Kidney (tissue), 14 donors: ENCODE results near the gene CYP39A1. TPM values are rescaled to one million over a fixed set of nuclear protein-coding genes. Genes with fewer than 3 reads are reported as not detected.

Experiments used
- DNase-seq, 5 donors: peaks; one replicate each; pipeline ENCODE4 v3.0.0-alpha.2; 2013 to 2020
- FAIRE-seq: peaks from 2 replicates; lab custom pipeline; 2012; peaks lifted over from hg19 to GRCh38; lab: Jason Lieb, UNC
- H3K27ac ChIP-seq, 2 donors: one replicate each; pipeline ENCODE4 v1.7.0; 2013; ENCODE audit warnings: low read depth in 2 of 2, low read length in 2 of 2, inconsistent platforms in 1 of 2
- H3K27me3 ChIP-seq: one replicate; pipeline ENCODE4 v1.7.1; 2013; ENCODE audit warnings: low read length, inconsistent platforms; ENCODE audit not compliant: control insufficient read depth, insufficient read depth
- H3K36me3 ChIP-seq, 3 donors: one replicate each; pipeline versions ENCODE4 v1.7.0 to v1.7.1; 2013; ENCODE audit warnings: low read length in 3 of 3, control low read depth in 1 of 3, inconsistent platforms in 1 of 3; ENCODE audit not compliant: insufficient read depth in 3 of 3, control insufficient read depth in 2 of 3
- H3K4me1 ChIP-seq, 3 donors: one replicate each; pipeline versions ENCODE4 v1.7.0 to v1.7.1; 2013; ENCODE audit warnings: low read length in 3 of 3, inconsistent platforms in 1 of 3, low read depth in 1 of 3; ENCODE audit not compliant: control insufficient read depth in 2 of 3, insufficient read depth in 2 of 3
- H3K4me3 ChIP-seq, 3 donors: one replicate each; pipeline versions ENCODE4 v1.7.0 to v1.8.1; 2013; ENCODE audit warnings: low read length in 3 of 3, control low read depth in 1 of 3, inconsistent platforms in 1 of 3
- H3K9ac ChIP-seq, 3 donors: one replicate each; pipeline versions ENCODE4 v1.7.0 to v1.7.1; 2013; ENCODE audit warnings: low read length in 3 of 3, control low read depth in 1 of 3, inconsistent platforms in 1 of 3
- H3K9me3 ChIP-seq, 3 donors: one replicate each; pipeline versions ENCODE4 v1.7.0 to v1.7.1; 2013; ENCODE audit warnings: low read length in 3 of 3, control low read depth in 1 of 3, inconsistent platforms in 1 of 3; ENCODE audit not compliant: control insufficient read depth in 2 of 3, insufficient read depth in 1 of 3
- intact Hi-C: fragments of 100-400 bp; cut with DNase I; formaldehyde crosslinking; loops from one replicate; pipeline ENCODE4 v1.11.1; 2022
- polyA plus RNA-seq: library from polyadenylated mRNA; stranded (reverse); fragments of 350-450 nt; fragmentation: Illumina TruSeq; extraction: RNeasy Lipid Tissue Mini Kit (QIAGEN cat#74804); gene quantifications from one replicate; pipeline ENCODE4 v1.2.3, GENCODE V29; 2014; ENCODE audit warnings: low read depth, low replicate concordance; ENCODE audit not compliant: insufficient read depth
- total RNA-seq: library from RNA; stranded (reverse); fragmentation: NEBNext Ultra II Directional; extraction: Animal tissue kit (Norgen Biotek cat#: 25700); gene quantifications from one replicate; pipeline ENCODE4 v1.2.1, GENCODE V29; 2021
- TF ChIP-seq, protein P1 (sequence below): IDR thresholded peaks from 3 replicates; pipeline ENCODE4 v1.5.1; 2012; ENCODE audit warnings: mild to moderate bottlenecking, moderate library complexity, borderline replicate concordance; ENCODE audit not compliant: insufficient read depth; ENCODE audit errors: extremely low read depth
- donor health status: control.
- donor health status: control.
- donor health status: control.
- donor health status: control.
- donor health status: control.
- donor health status: DM: yes; HTN: yes; CAD: no.
- donor health status: Normal renal cell carcinoma (clear cell type).

Gene CYP39A1
- total and polyA plus RNA-seq, 2 donors from 2014 or later, result 6.0 to 8.7 TPM

DNA sequence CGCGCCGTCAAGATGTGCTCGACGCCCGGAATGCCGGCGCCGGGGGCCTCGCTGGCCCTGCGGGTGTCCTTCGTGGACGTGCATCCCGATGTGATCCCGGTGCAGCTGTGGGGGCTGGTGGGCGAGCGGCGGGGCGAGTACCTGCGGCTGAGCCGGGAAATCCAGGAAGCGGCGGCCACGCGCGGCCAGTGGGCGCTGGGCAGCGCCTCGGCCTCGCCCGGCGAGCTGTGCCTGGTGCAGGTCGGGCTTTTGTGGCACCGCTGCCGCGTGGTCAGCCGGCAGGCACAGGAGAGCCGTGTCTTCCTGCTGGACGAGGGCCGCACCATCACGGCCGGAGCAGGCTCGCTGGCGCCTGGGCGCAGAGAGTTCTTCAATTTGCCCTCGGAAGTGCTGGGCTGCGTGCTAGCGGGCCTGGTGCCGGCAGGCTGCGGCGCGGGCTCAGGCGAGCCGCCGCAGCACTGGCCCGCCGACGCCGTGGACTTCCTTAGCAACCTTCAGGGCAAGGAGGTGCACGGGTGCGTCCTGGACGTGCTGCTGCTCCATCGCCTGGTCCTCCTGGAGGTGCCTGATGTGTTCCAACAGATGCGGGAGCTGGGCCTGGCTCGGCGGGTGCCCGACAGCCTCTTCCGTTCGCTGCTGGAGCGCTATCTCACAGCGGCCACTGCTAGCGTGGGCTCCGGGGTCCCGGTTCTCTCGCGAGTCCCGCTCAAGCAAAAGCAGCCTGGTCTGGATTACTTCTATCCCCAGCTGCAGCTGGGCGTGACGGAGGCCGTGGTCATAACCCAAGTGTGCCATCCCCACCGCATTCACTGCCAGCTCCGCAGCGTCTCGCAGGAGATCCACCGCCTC is 35.7 kb upstream of the CYP39A1 start:
- Histone ChIP-seq H3K4me1 (no peaks in the 10 kb centered on the region), H3K9ac (no peak overlapping the region), H3K27me3 (no peaks in the 10 kb centered on the region), H3K36me3 (peaks cover 0 to 3% (median 0%) of the 10 kb centered on the region in 3 donors), H3K27ac (no peak overlapping the region), H3K4me3 (no peak overlapping the region), H3K9me3 (no peaks in the 10 kb centered on the region)
- DNase-seq, result no peak
- intact Hi-C loops, result no loop called here
- TF ChIP-seq, protein P1, sequence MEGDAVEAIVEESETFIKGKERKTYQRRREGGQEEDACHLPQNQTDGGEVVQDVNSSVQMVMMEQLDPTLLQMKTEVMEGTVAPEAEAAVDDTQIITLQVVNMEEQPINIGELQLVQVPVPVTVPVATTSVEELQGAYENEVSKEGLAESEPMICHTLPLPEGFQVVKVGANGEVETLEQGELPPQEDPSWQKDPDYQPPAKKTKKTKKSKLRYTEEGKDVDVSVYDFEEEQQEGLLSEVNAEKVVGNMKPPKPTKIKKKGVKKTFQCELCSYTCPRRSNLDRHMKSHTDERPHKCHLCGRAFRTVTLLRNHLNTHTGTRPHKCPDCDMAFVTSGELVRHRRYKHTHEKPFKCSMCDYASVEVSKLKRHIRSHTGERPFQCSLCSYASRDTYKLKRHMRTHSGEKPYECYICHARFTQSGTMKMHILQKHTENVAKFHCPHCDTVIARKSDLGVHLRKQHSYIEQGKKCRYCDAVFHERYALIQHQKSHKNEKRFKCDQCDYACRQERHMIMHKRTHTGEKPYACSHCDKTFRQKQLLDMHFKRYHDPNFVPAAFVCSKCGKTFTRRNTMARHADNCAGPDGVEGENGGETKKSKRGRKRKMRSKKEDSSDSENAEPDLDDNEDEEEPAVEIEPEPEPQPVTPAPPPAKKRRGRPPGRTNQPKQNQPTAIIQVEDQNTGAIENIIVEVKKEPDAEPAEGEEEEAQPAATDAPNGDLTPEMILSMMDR, result no peak
- FAIRE-seq, result no peak

DNA sequence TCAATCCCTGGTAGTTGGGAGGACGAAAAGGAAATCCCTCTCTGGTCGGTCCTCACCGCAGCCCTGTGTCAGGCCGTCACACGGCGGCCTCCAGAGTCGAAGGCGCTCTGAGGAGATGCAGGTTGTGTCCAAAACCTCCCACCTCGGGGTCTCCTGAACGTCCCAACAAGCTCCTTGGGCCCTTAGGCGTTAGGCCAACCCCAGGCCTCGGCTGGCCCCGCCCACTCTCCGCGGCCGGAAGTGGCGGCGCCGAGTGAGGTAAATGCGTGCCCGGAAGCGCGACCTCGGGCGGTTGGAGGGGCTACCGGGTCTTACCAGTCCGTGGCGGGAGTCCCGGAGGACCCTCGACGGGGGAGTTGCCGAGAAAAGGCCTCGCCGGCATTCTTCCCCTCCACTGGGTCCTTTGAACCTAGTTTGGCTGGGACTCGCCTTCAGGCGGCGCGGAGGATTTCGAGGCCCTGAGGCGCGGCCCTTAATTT is 35.0 kb upstream of the CYP39A1 start, which contains the start of gene TDRD6:
TSS of gene TDRD6 (plus strand) at position 267 of the 479 bp plus-strand sequence. CDS start 244 bp downstream, outside the sequence.
- Histone ChIP-seq H3K9ac (no peak within 1 kb of the TSS), H3K9me3 (no peaks in the 10 kb centered on the region), H3K4me3 (no peak within 1 kb of the TSS), H3K27me3 (no peaks in the 10 kb centered on the region), H3K27ac (no peak within 1 kb of the TSS), H3K36me3 (peaks cover 0 to 3% (median 0%) of the 10 kb centered on the region in 3 donors), H3K4me1 (no peaks in the 10 kb centered on the region)
- TF ChIP-seq, protein P1, result no peak
- intact Hi-C loops, result no loop called here
- FAIRE-seq, result no peak
- peak in 2 of 5 donors; percentile 30 to 61 for DNase-seq

DNA sequence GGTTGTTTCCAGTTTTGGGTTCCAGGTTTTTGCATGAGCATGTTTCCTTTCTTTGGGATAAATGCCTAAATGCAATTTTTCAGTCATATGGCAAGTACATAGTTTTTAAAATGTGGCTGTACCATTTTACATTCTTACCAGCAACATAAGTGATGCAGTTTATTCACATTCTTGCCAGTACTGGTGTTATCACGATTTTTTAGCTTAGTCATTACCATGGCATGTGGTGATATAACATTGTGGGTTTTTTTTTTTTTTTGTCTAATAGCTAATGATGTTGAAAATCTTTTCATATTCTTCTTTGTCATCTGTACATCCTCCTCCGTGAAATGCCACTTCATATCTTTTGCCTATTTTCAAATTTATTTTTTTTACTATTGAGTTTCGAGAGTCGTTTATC is 32.2 kb upstream of the CYP39A1 start:
- TF ChIP-seq, protein P1, result no peak
- no peak for FAIRE-seq

More for the DNA sequence above, 32.2 kb upstream of the CYP39A1 start:
- no peak for DNase-seq
- Histone ChIP-seq H3K9ac (no peak overlapping the region), H3K27me3 (no peaks in the 10 kb centered on the region), H3K4me3 (no peak overlapping the region), H3K9me3 (no peaks in the 10 kb centered on the region), H3K36me3 (peaks cover 0 to 3% (median 0%) of the 10 kb centered on the region in 3 donors), H3K4me1 (no peaks in the 10 kb centered on the region), H3K27ac (no peak overlapping the region)
- intact Hi-C loops, result no loop called here
